Endodermal cell (in vitro differentiated cells): ENCODE data around the gene KCNE1. TPM values are rescaled to one million over a fixed set of nuclear protein-coding genes. Genes with fewer than 3 reads are reported as not detected.
A peak's percentile ranks its signal among the peaks of the same experiment; 100 is the strongest.

Experiments used
- DNase-seq: peaks from one replicate; pipeline ENCODE4 v3.0.0-alpha.2; 2017
- H3K27ac ChIP-seq: 2 replicates; pipeline ENCODE4 v1.5.1; 2013; ENCODE audit warnings: mild to moderate bottlenecking, low read depth, low read length, moderate library complexity
- H3K27me3 ChIP-seq: 2 replicates; pipeline ENCODE4 v1.6.1; 2013; ENCODE audit warnings: mild to moderate bottlenecking, low read length, moderate library complexity; ENCODE audit not compliant: insufficient read depth, control insufficient read depth, poor library complexity, severe bottlenecking
- H3K36me3 ChIP-seq: 2 replicates; pipeline ENCODE4 v1.7.0; 2013; ENCODE audit warnings: mild to moderate bottlenecking, low read length, moderate library complexity; ENCODE audit not compliant: control insufficient read depth, insufficient read depth
- H3K4me1 ChIP-seq: one replicate; pipeline ENCODE4 v1.7.0; 2013; ENCODE audit warnings: low read length; ENCODE audit not compliant: control insufficient read depth, insufficient read depth
- H3K4me3 ChIP-seq: 2 replicates; pipeline ENCODE4 v1.5.1; 2013; ENCODE audit warnings: mild to moderate bottlenecking, low read length, moderate library complexity
- H3K9ac ChIP-seq: 2 replicates; pipeline ENCODE4 v1.6.1; 2013; ENCODE audit warnings: mild to moderate bottlenecking, low read length, moderate library complexity; ENCODE audit not compliant: poor library complexity, severe bottlenecking; ENCODE audit errors: extremely low read depth
- H3K9me3 ChIP-seq: 2 replicates; pipeline ENCODE4 v1.6.1; 2013; ENCODE audit warnings: mild to moderate bottlenecking, low read length, moderate library complexity; ENCODE audit not compliant: control insufficient read depth
- H3K27ac Mint-ChIP-seq: 2 replicates; pipeline ENCODE4 v1.8.0; 2020; ENCODE audit warnings: mixed read lengths
- H3K27me3 Mint-ChIP-seq: 2 replicates; pipeline ENCODE4 v1.8.0; 2021; ENCODE audit warnings: mild to moderate bottlenecking, mixed read lengths; ENCODE audit not compliant: insufficient read depth
- H3K36me3 Mint-ChIP-seq: 2 replicates; pipeline ENCODE4 v1.8.0; 2020; ENCODE audit warnings: low read depth, mixed read lengths
- H3K4me1 Mint-ChIP-seq: 2 replicates; pipeline ENCODE4 v1.8.0; 2020; ENCODE audit warnings: mixed read lengths
- H3K4me3 Mint-ChIP-seq: 2 replicates; pipeline ENCODE4 v1.8.0; 2020; ENCODE audit warnings: mild to moderate bottlenecking, moderate library complexity, mixed read lengths
- H3K9me3 Mint-ChIP-seq: 2 replicates; pipeline ENCODE4 v1.8.0; 2020; ENCODE audit warnings: mild to moderate bottlenecking, mixed read lengths
- WGBS, 2 experiments: methylation state at CpG; one replicate each; pipeline versions ENCODE4 v1.1.5 to v1.1.7; 2013; ENCODE audit warnings: missing lambda C conversion rate in 2 of 2, mixed read lengths in 1 of 2; ENCODE audit not compliant: insufficient coverage in 1 of 2, insufficient read length in 1 of 2; 5-methylcytosine and 5-hydroxymethylcytosine counted together
- total RNA-seq, 2 donors: library from RNA; stranded (reverse); fragmentation: NEBNext Ultra II Directional in 1 of 2; extraction: Animal tissue kit (Norgen Biotek cat#: 25700) in 1 of 2; gene quantifications; 2 replicates in 1 of 2; 3 replicates in 1 of 2; pipeline ENCODE4 v1.2.1, GENCODE V29; 2021
- TF ChIP-seq, protein P1 (sequence below): fragments of 200-600 bp; sonication (generic); conservative IDR thresholded peaks from 2 replicates; pipeline ENCODE4 v1.5.0; 2021; ENCODE audit warnings: antibody characterized with exemption, mild to moderate bottlenecking

Gene KCNE1
- total RNA-seq, 2 donors from 2014 or later = 0.24 TPM; not detected in 1

DNA sequence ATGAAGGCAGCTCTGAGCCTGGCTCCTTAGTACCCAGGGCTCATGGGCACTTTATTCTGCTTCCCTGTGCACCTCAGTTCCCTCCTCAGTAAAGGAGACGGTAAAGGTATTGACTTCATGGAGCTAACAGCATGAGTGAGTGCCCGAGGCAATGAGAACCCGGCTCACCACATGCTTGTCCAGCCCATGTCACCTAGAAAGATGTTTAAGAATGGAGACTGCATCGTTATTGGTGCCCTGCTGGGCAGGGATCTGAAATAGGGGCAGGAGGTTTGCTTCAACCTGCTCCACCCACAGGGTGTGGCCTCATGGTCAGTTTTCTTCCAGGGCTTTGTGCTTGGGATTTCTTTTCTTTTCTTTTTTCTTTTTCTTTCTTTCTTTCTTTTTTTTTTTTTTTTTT, 7.0 kb upstream of the KCNE1 start:
- H3K27ac ChIP-seq = no peak overlapping the region
- no peaks in the 10 kb centered on the region for H3K27me3 ChIP-seq
- Mint-ChIP-seq H3K4me3 (no peak overlapping the region), H3K27ac (no peak overlapping the region), H3K36me3 (peaks cover 4% of the 10 kb centered on the region), H3K4me1 (peaks cover 16% of the 10 kb centered on the region), H3K27me3 (no peaks in the 10 kb centered on the region), H3K9me3 (no peaks in the 10 kb centered on the region)
- no peak overlapping the region for H3K9ac ChIP-seq
- no peaks in the 10 kb centered on the region for H3K36me3 ChIP-seq
- 73 to 89% methylated on average over 3 to 4 of the region's 4 CpGs for WGBS, 2 experiments
- no peak for DNase-seq
- TF ChIP-seq, protein P1, sequence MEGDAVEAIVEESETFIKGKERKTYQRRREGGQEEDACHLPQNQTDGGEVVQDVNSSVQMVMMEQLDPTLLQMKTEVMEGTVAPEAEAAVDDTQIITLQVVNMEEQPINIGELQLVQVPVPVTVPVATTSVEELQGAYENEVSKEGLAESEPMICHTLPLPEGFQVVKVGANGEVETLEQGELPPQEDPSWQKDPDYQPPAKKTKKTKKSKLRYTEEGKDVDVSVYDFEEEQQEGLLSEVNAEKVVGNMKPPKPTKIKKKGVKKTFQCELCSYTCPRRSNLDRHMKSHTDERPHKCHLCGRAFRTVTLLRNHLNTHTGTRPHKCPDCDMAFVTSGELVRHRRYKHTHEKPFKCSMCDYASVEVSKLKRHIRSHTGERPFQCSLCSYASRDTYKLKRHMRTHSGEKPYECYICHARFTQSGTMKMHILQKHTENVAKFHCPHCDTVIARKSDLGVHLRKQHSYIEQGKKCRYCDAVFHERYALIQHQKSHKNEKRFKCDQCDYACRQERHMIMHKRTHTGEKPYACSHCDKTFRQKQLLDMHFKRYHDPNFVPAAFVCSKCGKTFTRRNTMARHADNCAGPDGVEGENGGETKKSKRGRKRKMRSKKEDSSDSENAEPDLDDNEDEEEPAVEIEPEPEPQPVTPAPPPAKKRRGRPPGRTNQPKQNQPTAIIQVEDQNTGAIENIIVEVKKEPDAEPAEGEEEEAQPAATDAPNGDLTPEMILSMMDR = no peak
- H3K9me3 ChIP-seq = no peaks in the 10 kb centered on the region
- H3K4me3 ChIP-seq = no peak overlapping the region
- no peaks in the 10 kb centered on the region for H3K4me1 ChIP-seq

DNA sequence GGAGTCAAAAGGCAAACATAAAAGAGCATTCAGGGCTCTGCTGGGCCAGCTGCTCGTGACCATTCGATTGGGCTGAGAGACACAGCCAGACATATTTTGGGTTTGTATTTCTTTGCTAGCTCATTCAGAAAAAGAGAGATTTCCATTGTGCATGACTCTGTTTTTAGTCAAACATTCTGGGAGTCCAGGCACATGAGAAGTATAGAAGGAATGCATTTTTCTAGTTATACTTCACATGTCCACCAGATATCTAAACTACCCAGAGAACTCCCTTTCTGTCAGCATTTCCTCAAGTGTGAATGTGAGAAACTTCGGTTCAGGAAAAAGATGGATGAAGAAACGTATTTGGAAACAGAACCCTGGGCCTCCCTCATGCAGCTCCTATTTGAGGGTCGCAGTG, 6.3 kb upstream of the KCNE1 start:
- H3K27me3 ChIP-seq = no peaks in the 10 kb centered on the region
- H3K9me3 ChIP-seq = no peaks in the 10 kb centered on the region
- Mint-ChIP-seq H3K27ac (no peak overlapping the region), H3K27me3 (no peaks in the 10 kb centered on the region), H3K9me3 (no peaks in the 10 kb centered on the region), H3K36me3 (peaks cover 4% of the 10 kb centered on the region), H3K4me3 (no peak overlapping the region), H3K4me1 (peaks cover 16% of the 10 kb centered on the region)
- DNase-seq = no peak
- no peak overlapping the region for H3K27ac ChIP-seq
- WGBS, 2 experiments = 89 to 98% methylated on average over 5 of the region's 5 CpGs
- TF ChIP-seq, protein P1 = no peak
- H3K36me3 ChIP-seq = no peaks in the 10 kb centered on the region
- no peak overlapping the region for H3K9ac ChIP-seq
- no peak overlapping the region for H3K4me3 ChIP-seq
- no peaks in the 10 kb centered on the region for H3K4me1 ChIP-seq

DNA sequence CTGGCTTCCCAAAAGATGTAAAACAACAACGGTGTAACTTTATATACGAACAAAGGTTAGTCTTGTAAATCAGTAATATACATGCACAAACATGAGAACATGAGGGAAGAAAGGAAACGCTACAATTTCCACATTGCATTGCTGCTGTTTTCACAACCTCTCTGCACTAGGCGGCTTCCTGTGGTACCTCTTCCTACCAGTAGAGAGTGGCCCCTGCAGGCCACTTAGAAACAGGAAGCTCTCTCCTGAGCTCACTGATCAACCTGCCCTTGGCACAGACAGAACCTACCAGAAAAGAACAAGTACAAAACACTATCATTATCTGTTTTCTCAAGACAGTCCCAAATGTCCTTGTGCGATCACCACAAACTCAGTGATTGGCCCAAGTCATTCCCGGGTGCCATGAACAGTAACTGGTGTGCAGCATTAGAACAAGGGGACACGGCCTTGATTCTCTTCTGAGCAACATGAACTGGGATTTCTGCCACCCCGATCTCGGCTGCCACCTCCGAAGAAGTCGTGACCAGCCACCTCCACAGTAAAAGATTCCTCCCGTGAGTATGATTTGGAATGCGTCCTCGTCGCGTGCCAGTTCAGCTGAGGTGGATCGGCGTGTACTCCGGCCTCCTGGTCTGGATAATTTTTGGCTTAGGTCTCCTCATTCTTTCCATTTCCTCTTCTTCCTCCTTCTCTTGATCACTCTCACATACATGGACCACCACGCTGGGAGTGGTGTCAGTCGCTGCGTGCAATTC, 5.7 kb upstream of the KCNE1 start:
- WGBS, 2 experiments = 90 to 92% methylated on average over 13 to 22 of the region's 22 CpGs
- no peaks in the 10 kb centered on the region for H3K4me1 ChIP-seq
- H3K27me3 Mint-ChIP-seq = no peaks in the 10 kb centered on the region
- TF ChIP-seq, protein P1 = peak; percentile 76
- no peak overlapping the region for H3K4me3 ChIP-seq
- H3K36me3 ChIP-seq = no peaks in the 10 kb centered on the region
- no peak overlapping the region for H3K9ac ChIP-seq
- H3K27ac ChIP-seq = no peak overlapping the region
- H3K27me3 ChIP-seq = no peaks in the 10 kb centered on the region
- peak; percentile 70 for DNase-seq
- no peaks in the 10 kb centered on the region for H3K9me3 Mint-ChIP-seq
- H3K36me3 Mint-ChIP-seq = peaks cover 4% of the 10 kb centered on the region
- no peaks in the 10 kb centered on the region for H3K9me3 ChIP-seq
- H3K27ac Mint-ChIP-seq = peak overlapping the region; percentile 66
- H3K4me1 Mint-ChIP-seq = peaks cover 11% of the 10 kb centered on the region
- no peak overlapping the region for H3K4me3 Mint-ChIP-seq
